ENCODE results near the gene RFPL3. TPM values are rescaled to one million over a fixed set of nuclear protein-coding genes. Genes with fewer than 3 reads are reported as not detected.

Gene RFPL3
- total RNA-seq, 1 donor: not detected

DNA sequence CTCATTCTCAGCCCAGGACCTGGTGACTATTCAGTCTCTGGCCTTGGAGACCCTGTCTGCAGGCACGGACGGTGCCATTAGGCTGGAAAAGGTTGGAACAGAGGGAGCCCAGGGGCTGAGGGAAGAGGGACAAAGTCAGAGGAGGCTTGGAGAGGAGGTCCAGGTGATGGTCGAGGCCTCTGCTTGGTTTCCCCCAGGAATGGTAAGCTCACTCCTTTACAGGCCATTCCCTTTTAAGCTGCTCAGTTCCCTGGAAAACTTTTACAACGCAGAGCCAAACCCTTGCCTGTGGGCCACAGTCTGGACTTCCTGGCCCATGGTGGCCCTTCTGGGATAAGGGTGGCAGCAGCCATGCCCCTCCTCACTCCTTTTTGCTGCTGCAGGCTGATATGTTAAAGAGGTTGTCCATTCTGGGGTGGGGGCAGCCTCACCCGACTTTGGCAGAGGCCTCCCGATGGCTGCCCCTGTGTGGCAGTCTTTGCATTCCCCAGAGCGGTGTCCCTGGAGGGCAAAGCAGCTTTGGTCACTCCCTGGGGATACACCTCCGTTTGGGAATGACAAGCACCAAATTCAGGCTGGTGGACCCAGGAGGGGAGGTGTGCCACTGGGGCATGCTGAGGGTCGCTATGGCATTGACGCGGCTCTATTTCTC lies 34.0 kb upstream of the RFPL3 start:
- Histone ChIP-seq H3K4me3 (ENCODE audit: insufficient read depth, low read length) (no peak overlapping the region), H2AFZ (ENCODE audit: low read length) (no peak overlapping the region), H3K79me2 (ENCODE audit: insufficient read depth, low read length) (no peaks in the 10 kb centered on the region), H3K27ac (ENCODE audit: low read depth, low read length) (no peak overlapping the region), H3K9me3 (ENCODE audit: low read depth, low read length) (no peaks in the 10 kb centered on the region), H3K36me3 (ENCODE audit: insufficient read depth, low read length) (no peaks in the 10 kb centered on the region), H3K27me3 (ENCODE audit: insufficient read depth, low read length) (no peaks in the 10 kb centered on the region), H3K4me1 (ENCODE audit: insufficient read depth, low read length) (no peaks in the 10 kb centered on the region), H3K4me2 (ENCODE audit: insufficient read depth, low read length) (no peak overlapping the region), H4K20me1 (ENCODE audit: insufficient read depth, low read length) (no peaks in the 10 kb centered on the region)
- no peak for TF ChIP-seq CTCF (IDR thresholded peaks at IDR 0.05; ENCODE audit: extremely low read depth, low read depth, low read length)
- DNase-seq (ENCODE audit: insufficient read length, low spot score, missing footprints): peak; percentile 73

DNA sequence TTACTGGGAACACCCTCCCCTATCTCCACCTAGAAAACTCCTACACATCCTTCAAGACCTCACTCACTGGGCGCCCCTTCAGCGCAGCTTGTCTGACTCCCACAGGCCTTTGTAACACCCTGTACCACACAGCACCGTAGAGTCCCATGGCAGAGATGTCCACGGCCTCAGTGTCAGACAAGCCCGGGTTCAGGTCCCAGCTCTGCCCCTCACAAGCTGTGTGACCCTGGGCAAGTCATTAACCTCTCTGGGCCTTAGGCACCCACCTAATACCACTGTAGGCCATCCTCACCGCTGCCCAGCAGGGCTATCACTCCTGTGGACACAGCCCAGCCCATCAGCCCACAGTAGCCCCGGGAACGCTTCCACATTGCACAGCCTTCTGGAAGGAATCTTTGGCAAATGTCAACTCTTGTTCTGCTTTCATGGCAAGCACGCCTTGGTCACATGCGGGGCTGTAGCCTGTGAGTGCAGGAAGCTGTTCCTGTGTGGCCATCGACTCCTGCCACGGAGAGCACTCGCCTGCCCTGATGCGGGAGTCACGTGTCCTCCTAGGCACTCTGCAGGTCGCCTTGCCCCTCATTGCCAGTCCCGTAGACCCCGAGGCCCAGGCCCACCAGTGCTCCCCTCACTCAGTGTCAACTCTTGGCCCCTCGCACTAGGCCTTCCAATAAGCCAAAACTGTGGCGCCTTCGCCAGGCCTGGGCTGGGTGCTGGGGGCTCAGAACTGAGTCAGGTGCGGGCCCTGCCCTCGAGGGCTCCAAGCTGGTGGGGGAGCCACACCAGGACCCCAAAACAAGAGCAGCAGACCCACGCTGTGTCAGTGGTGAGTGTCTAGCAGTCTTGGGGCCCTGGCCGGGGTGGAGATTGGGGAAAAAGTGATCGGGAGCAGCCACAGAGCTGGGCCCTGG lies 32.9 kb upstream of the RFPL3 start:
- H3K27me3 ChIP-seq (ENCODE audit: insufficient read depth, low read length): no peaks in the 10 kb centered on the region
- H3K9me3 ChIP-seq (ENCODE audit: low read depth, low read length): no peaks in the 10 kb centered on the region
- DNase-seq (ENCODE audit: insufficient read length, low spot score, missing footprints): peak; percentile 51
- H3K4me3 ChIP-seq (ENCODE audit: insufficient read depth, low read length): no peak overlapping the region
- H3K4me2 ChIP-seq (ENCODE audit: insufficient read depth, low read length): no peak overlapping the region
- no peak overlapping the region for H3K27ac ChIP-seq (ENCODE audit: low read depth, low read length)
- TF ChIP-seq CTCF (IDR thresholded peaks at IDR 0.05; ENCODE audit: extremely low read depth, low read depth, low read length): no peak
- no peaks in the 10 kb centered on the region for H3K79me2 ChIP-seq (ENCODE audit: insufficient read depth, low read length)
- no peak overlapping the region for H2AFZ ChIP-seq (ENCODE audit: low read length)
- H3K36me3 ChIP-seq (ENCODE audit: insufficient read depth, low read length): no peaks in the 10 kb centered on the region
- H4K20me1 ChIP-seq (ENCODE audit: insufficient read depth, low read length): no peaks in the 10 kb centered on the region
- no peaks in the 10 kb centered on the region for H3K4me1 ChIP-seq (ENCODE audit: insufficient read depth, low read length)

DNA sequence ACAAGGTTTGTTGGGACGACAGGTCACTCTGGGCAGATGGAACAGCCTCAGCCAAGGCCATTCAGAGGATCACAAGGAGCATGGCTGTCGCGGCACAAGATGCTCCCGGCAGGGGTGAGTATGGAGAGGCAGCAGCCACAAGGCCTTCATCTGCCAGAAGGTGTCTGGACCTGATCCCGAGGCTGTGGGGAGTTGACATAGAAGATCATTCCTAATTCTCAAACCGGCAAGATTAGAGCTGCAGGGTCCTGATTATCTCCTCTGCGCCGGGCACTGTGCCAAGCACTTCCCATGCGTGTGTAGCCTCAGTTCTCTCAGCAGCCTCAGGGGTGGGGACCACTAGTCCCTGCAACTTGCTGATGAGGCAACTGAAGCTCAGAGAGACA lies 32.3 kb upstream of the RFPL3 start:
- Histone ChIP-seq H3K36me3 (ENCODE audit: insufficient read depth, low read length) (no peaks in the 10 kb centered on the region), H4K20me1 (ENCODE audit: insufficient read depth, low read length) (no peaks in the 10 kb centered on the region), H3K4me1 (ENCODE audit: insufficient read depth, low read length) (no peaks in the 10 kb centered on the region), H3K27ac (ENCODE audit: low read depth, low read length) (no peak overlapping the region), H2AFZ (ENCODE audit: low read length) (no peak overlapping the region), H3K4me2 (ENCODE audit: insufficient read depth, low read length) (no peak overlapping the region), H3K79me2 (ENCODE audit: insufficient read depth, low read length) (no peaks in the 10 kb centered on the region), H3K9me3 (ENCODE audit: low read depth, low read length) (no peaks in the 10 kb centered on the region), H3K27me3 (ENCODE audit: insufficient read depth, low read length) (no peaks in the 10 kb centered on the region), H3K4me3 (ENCODE audit: insufficient read depth, low read length) (no peak overlapping the region)
- TF ChIP-seq CTCF (IDR thresholded peaks at IDR 0.05; ENCODE audit: extremely low read depth, low read depth, low read length): no peak
- peak; percentile 61 for DNase-seq (ENCODE audit: insufficient read length, low spot score, missing footprints)

DNA sequence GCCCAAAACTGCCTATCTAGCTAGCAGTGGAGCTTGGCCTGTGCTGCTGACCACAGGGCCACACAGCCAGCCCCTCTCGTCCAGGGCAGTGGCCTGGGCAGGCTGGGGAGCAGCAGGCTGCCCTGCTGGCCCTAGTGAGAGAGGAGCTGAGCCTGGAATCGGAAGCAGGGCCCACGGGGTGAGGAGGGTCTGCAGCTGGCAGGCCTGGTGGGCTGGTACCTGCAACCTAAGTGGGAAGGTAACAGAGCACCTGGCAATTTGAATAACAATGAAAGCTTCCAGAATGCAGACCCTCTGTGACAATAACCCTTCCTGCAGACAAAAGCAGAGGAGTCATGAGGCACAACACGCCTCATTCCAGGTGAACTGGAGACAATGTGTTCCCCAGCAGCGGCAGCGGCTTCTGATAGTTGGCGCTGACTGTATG lies 31.8 kb upstream of the RFPL3 start:
- no peak for TF ChIP-seq CTCF (IDR thresholded peaks at IDR 0.05; ENCODE audit: extremely low read depth, low read depth, low read length)

More for the DNA sequence above, 31.8 kb upstream of the RFPL3 start:
- Histone ChIP-seq H3K27me3 (ENCODE audit: insufficient read depth, low read length) (no peaks in the 10 kb centered on the region), H3K9me3 (ENCODE audit: low read depth, low read length) (no peaks in the 10 kb centered on the region), H3K4me2 (ENCODE audit: insufficient read depth, low read length) (no peak overlapping the region), H2AFZ (ENCODE audit: low read length) (no peak overlapping the region), H3K27ac (ENCODE audit: low read depth, low read length) (no peak overlapping the region), H3K79me2 (ENCODE audit: insufficient read depth, low read length) (no peaks in the 10 kb centered on the region), H3K4me3 (ENCODE audit: insufficient read depth, low read length) (no peak overlapping the region), H4K20me1 (ENCODE audit: insufficient read depth, low read length) (no peaks in the 10 kb centered on the region), H3K36me3 (ENCODE audit: insufficient read depth, low read length) (no peaks in the 10 kb centered on the region), H3K4me1 (ENCODE audit: insufficient read depth, low read length) (no peaks in the 10 kb centered on the region)
- peak; percentile 48 for DNase-seq (ENCODE audit: insufficient read length, low spot score, missing footprints)

Measured in osteoblast (primary cell).